ENCODE results near the gene BIRC6.
"Not testable (repeated sequence)": the region's sequence is repeated elsewhere in the genome, so short reads cannot be mapped to it uniquely, and the experiment has no call there.

DNA sequence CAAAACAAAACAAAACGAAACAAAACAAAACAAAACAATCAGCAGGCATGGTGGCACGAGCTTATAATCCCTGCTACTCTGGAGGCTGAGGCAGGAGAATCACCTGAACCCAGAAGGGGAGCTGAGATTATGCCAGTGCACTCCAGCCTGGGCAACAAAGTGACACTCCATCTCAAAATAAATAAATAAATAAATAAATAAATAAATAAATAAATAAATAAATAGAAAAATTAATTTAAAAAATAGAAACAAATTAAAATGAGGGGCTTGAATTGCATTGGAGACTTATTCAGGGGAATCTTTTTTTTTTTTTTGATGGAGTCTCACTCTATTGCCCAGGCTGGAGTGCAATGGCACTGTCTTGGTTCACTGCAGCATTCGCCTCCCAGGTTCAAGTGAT lies 6.0 kb upstream of the BIRC6 start:
- TF ChIP-seq, protein P1, sequence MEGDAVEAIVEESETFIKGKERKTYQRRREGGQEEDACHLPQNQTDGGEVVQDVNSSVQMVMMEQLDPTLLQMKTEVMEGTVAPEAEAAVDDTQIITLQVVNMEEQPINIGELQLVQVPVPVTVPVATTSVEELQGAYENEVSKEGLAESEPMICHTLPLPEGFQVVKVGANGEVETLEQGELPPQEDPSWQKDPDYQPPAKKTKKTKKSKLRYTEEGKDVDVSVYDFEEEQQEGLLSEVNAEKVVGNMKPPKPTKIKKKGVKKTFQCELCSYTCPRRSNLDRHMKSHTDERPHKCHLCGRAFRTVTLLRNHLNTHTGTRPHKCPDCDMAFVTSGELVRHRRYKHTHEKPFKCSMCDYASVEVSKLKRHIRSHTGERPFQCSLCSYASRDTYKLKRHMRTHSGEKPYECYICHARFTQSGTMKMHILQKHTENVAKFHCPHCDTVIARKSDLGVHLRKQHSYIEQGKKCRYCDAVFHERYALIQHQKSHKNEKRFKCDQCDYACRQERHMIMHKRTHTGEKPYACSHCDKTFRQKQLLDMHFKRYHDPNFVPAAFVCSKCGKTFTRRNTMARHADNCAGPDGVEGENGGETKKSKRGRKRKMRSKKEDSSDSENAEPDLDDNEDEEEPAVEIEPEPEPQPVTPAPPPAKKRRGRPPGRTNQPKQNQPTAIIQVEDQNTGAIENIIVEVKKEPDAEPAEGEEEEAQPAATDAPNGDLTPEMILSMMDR (optimal IDR thresholded peaks at IDR 0.05 in 1 of 3, IDR thresholded peaks at IDR 0.05 in 1 of 3, conservative IDR thresholded peaks at IDR 0.05 in 1 of 3; ENCODE audit: extremely low read depth in 1 of 3, insufficient read depth in 2 of 3, low read length in 3 of 3), result not testable (repeated sequence)
- not testable (repeated sequence) for TF ChIP-seq EZH2 (IDR thresholded peaks at IDR 0.05; ENCODE audit: low read length)
